GM23338 (cell line): ENCODE data around the gene PRSS56. TPM values are rescaled to one million over a fixed set of nuclear protein-coding genes. Genes with fewer than 3 reads are reported as not detected.

Source experiments
- ATAC-seq: fragments of 200-7000 bp; cut with Tn5 transposase; 3 replicates; pipeline ENCODE4 v1.9.1; 2020
- DNase-seq: peaks from one replicate; pipeline ENCODE4 v3.0.0-alpha.2; 2015; ENCODE audit warnings: low spot score
- H2AFZ ChIP-seq: fragments of 200-600 bp; sonication (generic); 2 replicates; pipeline ENCODE4 v1.8.0; 2016; ENCODE audit warnings: antibody characterized with exemption, mild to moderate bottlenecking, moderate library complexity
- H3F3A ChIP-seq: fragments of 200-600 bp; sonication (generic); replicated peaks from 2 replicates; pipeline ENCODE4 v1.8.0; 2017; ENCODE audit warnings: antibody characterized with exemption, mixed run types, low read depth
- H3K27ac ChIP-seq: fragments of 200-600 bp; sonication (generic); 2 replicates; pipeline ENCODE4 v1.6.1; 2016; ENCODE audit warnings: low read depth
- H3K27me3 ChIP-seq: fragments of 200-600 bp; sonication (generic); 2 replicates; pipeline ENCODE4 v1.8.0; 2016; ENCODE audit warnings: mild to moderate bottlenecking, mixed run types, moderate library complexity; ENCODE audit not compliant: insufficient read depth
- H3K36me3 ChIP-seq: fragments of 200-600 bp; sonication (generic); 2 replicates; pipeline ENCODE4 v1.8.0; 2016; ENCODE audit warnings: mild to moderate bottlenecking; ENCODE audit not compliant: insufficient read depth
- H3K4me1 ChIP-seq: fragments of 200-600 bp; sonication (generic); 2 replicates; pipeline ENCODE4 v1.8.0; 2016; ENCODE audit warnings: mild to moderate bottlenecking, moderate library complexity; ENCODE audit not compliant: insufficient read depth
- H3K4me2 ChIP-seq: fragments of 200-600 bp; sonication (generic); 2 replicates; pipeline ENCODE4 v1.7.1; 2017; ENCODE audit warnings: mixed run types
- H3K4me3 ChIP-seq: fragments of 200-600 bp; sonication (generic); 2 replicates; pipeline ENCODE4 v1.6.1; 2016; ENCODE audit warnings: mixed run types
- H3K79me2 ChIP-seq: fragments of 200-600 bp; sonication (generic); replicated peaks from 2 replicates; pipeline ENCODE4 v1.8.0; 2017; ENCODE audit warnings: mild to moderate bottlenecking; ENCODE audit not compliant: insufficient read depth
- H3K9me2 ChIP-seq: fragments of 200-600 bp; sonication (generic); 2 replicates; pipeline ENCODE4 v1.8.0; 2017; ENCODE audit not compliant: insufficient read depth
- H4K20me1 ChIP-seq: fragments of 200-600 bp; sonication (generic); replicated peaks from 2 replicates; pipeline ENCODE4 v1.8.0; 2017; ENCODE audit warnings: mild to moderate bottlenecking; ENCODE audit not compliant: insufficient read depth
- H3K27ac Mint-ChIP-seq: 2 replicates; pipeline ENCODE4 v1.8.0; 2020; ENCODE audit warnings: inconsistent platforms, mild to moderate bottlenecking, moderate library complexity, mixed read lengths
- H3K27me3 Mint-ChIP-seq: 3 replicates; pipeline ENCODE4 v1.8.0; 2022; ENCODE audit warnings: low read depth, mild to moderate bottlenecking, moderate library complexity, mixed read lengths, inconsistent platforms; ENCODE audit not compliant: insufficient read depth, poor library complexity
- H3K36me3 Mint-ChIP-seq: 3 replicates; pipeline ENCODE4 v1.8.0; 2021; ENCODE audit warnings: low read depth, mild to moderate bottlenecking, inconsistent platforms, moderate library complexity, mixed read lengths
- H3K4me1 Mint-ChIP-seq: 3 replicates; pipeline ENCODE4 v1.8.0; 2020; ENCODE audit warnings: mild to moderate bottlenecking, inconsistent platforms, mixed read lengths
- H3K4me3 Mint-ChIP-seq: 3 replicates; pipeline ENCODE4 v1.8.0; 2021; ENCODE audit warnings: moderate library complexity, mild to moderate bottlenecking, inconsistent platforms, mixed read lengths
- H3K9me3 Mint-ChIP-seq: 3 replicates; pipeline ENCODE4 v1.8.0; 2020; ENCODE audit warnings: moderate library complexity, mild to moderate bottlenecking, inconsistent platforms, mixed read lengths
- EZH2 ChIP-seq: fragments of 200-600 bp; sonication (generic); IDR thresholded peaks from one replicate; pipeline ENCODE4 v1.8.0; 2017; ENCODE audit warnings: antibody characterized with exemption, mild to moderate bottlenecking, low read depth; ENCODE audit not compliant: unreplicated experiment
- EZH2phosphoT487 ChIP-seq: fragments of 200-600 bp; sonication (generic); IDR thresholded peaks from one replicate; pipeline ENCODE4 v1.8.1; 2018; ENCODE audit warnings: antibody characterized with exemption; ENCODE audit not compliant: unreplicated experiment
- JUNB ChIP-seq: IDR thresholded peaks from one replicate; pipeline ENCODE4 v1.6.1; 2016; ENCODE audit warnings: antibody characterized with exemption; ENCODE audit not compliant: unreplicated experiment
- POLR2AphosphoS5 ChIP-seq: IDR thresholded peaks from 2 replicates; pipeline ENCODE4 v1.6.1; 2016; ENCODE audit warnings: antibody characterized with exemption, low read depth
- REST ChIP-seq: IDR thresholded peaks from one replicate; pipeline ENCODE4 v1.6.1; 2018; ENCODE audit warnings: antibody characterized with exemption; ENCODE audit not compliant: unreplicated experiment
- ZNF114 ChIP-seq: fragments of 250-450 bp; sonication (Bioruptor Pico); IDR thresholded peaks from 2 replicates; pipeline ENCODE4 v1.5.0; 2020; ENCODE audit warnings: mild to moderate bottlenecking, moderate library complexity
- ZNF462 ChIP-seq: fragments of 250-450 bp; sonication (Bioruptor Pico); IDR thresholded peaks from 2 replicates; pipeline ENCODE4 v1.5.0; 2020; ENCODE audit warnings: mild to moderate bottlenecking, moderate library complexity
- polyA plus RNA-seq: library from polyadenylated mRNA; unstranded; fragments of >200 nt; fragmentation: Nextera tagmentation; extraction: Ambion mirVana; gene quantifications from 2 replicates; pipeline ENCODE4 v1.2.1, GENCODE V29; 2016
- total RNA-seq: library from RNA; depleted of rRNA; stranded (reverse); fragments of >200 nt; shearing (Covaris generic); gene quantifications from 2 replicates; pipeline ENCODE4 v1.2.3, GENCODE V29; 2014

PRSS56 gene
- total and polyA plus RNA-seq, 2 experiments from 2014 or later, result 0.27 to 0.31 TPM

GRCh38 chr2:232485757-232486557 is 34.2 kb upstream of the PRSS56 start (continued):
- no peak for TF ChIP-seq ZNF462 (CRISPR knock-in tag)

- H3K4me3 ChIP-seq, result peak overlapping the region; percentile 62
- H3K27ac ChIP-seq, result no peak overlapping the region
- H4K20me1 ChIP-seq, result no peaks in the 10 kb centered on the region
- peak; percentile 36 for DNase-seq
- no peaks in the 10 kb centered on the region for H3K79me2 ChIP-seq
- H2AFZ ChIP-seq, result peak overlapping the region; percentile 81; the same call in 1 of the 2 replicates
- Mint-ChIP-seq H3K4me1 (peaks cover 30% of the 10 kb centered on the region), H3K9me3 (no peaks in the 10 kb centered on the region), H3K36me3 (no peaks in the 10 kb centered on the region; the same call in 2 of the 3 replicates), H3K4me3 (peak overlapping the region; percentile 69), H3K27ac (no peak overlapping the region), H3K27me3 (peaks cover 72% of the 10 kb centered on the region)
- peaks cover 67% of the 10 kb centered on the region for H3K27me3 ChIP-seq
- ATAC-seq, result peak; percentile 1
- H3F3A ChIP-seq, result 0 out of 2 replicates have a peak, but pooled peaks cover 5% of the 10 kb centered on the region
- no peaks in the 10 kb centered on the region for H3K9me2 ChIP-seq
- TF ChIP-seq ZNF114 (no peak), EZH2phosphoT487 (peak; percentile 36), POLR2AphosphoS5 (0 out of 2 replicates have a peak, but pooled peaks have one; percentile 0), EZH2 (peak; percentile 79), REST (no peak), JUNB (no peak)
- H3K4me2 ChIP-seq, result peak overlapping the region; percentile 85
- no peaks in the 10 kb centered on the region for H3K36me3 ChIP-seq
- peaks cover 19% of the 10 kb centered on the region for H3K4me1 ChIP-seq
Observed at GRCh38 chr2:232486558-232487384, 33.4 kb upstream of the PRSS56 start.
